ENCODE results near the gene TLCD2.
"Not testable (repeated sequence)": the region's sequence is repeated elsewhere in the genome, so short reads cannot be mapped to it uniquely, and the experiment has no call there.

TLCD2 gene

GRCh38 chr17:1716076-1716911, 6.1 kb upstream of the TLCD2 start:
- DNase-seq (ENCODE audit: low read depth): peak; percentile 100

- no peak for DNase-seq (ENCODE audit: low read depth)
Observed at GRCh38 chr17:1715803-1716075, 5.6 kb upstream of the TLCD2 start.

- peak; percentile 36 for DNase-seq (ENCODE audit: low read depth)
Observed at GRCh38 chr17:1714980-1715802, 5.0 kb upstream of the TLCD2 start.

DNA sequence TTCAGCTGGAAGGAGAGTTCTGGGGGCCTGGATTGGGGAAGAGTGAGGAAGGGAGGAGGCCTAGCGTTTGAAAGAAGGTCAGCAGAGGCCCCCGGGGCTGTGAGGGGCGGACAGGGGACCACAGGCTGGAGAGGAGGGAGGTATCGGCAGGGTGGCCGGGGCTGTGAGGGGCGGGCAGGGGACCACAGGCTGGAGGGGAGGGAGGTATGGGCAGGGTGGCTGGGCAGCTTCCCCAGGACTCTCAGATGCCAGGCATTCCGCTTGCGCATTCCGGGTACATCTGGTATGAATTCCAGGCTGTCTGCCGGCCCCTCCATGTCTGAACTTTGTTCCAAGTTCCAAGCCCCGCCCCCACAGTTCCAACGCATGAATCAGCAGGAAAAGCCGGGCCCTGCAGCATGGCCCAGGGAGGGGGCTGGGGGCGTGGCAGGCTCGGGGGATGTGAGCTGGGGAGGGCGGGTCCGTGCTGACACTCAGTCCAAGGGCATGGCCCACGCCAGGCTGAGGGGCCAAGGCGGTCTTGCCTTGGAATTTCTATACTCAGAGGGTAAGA, 4.3 kb upstream of the TLCD2 start:
- DNase-seq (ENCODE audit: low read depth): no peak

DNA sequence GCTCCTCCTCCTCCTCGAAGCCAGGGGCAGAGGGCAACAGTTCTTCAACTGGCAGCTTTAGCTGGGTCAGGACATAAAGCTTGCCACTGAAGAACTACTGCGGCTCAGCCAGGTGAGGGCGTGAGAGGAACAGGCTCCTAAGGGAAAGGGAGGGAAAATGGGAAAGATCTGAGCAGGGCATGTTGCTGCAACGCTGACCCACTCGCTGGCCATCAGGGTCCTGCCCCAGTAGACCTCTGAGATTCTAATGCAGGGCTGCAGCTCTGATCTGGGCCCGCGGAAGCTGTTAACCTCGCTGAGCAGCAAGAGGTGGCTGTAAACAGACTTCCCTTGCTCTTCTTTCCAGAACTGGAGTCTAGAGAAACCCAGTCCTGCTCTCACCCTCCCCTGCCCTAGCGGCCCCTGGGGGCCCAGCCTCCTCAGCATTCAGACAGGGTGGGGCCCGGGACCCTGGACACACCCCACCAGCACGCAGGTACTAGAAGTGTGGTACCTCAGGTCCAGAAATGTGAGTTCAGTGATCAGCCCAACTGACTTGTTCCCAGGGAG, 3.8 kb upstream of the TLCD2 start:
- DNase-seq (ENCODE audit: low read depth): no peak

DNA sequence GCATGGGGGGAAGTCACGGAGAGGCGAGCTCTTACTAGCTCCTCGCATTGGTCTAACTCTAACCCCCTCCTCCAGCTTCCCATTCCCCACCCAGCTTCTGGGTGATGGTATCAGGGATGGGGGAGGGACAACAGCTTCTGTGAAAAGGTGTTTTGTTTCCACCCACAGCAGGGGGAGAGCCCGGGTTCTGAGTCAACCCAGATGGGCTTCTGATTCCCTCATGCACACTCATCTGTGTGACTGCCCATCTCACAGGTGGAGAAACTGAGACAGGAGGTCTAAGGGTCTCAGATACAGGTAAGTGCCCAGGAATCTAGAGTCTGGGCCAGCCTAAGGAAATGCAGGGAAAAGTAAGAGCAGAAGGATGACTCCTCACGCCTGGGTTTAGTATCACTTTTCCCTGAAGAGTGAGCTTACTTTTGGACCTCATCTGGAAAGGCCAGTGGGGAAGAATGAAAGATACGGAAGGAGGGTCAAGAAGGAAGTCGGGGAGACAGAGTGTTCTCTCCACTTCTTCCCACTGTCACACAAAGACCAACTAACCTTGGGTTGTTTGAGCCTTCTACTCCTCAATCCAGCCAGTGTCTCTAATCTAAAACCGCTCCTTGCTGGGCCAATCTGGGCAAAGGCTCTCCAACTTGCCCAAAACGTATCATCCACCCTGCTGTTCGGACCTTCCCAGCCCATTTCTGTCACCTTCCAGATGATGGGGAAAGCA, 3.1 kb upstream of the TLCD2 start:
- no peak for DNase-seq (ENCODE audit: low read depth)

GRCh38 chr17:1712271-1712670, 2.1 kb upstream of the TLCD2 start:
- DNase-seq (ENCODE audit: low read depth): no peak

- no peak for DNase-seq (ENCODE audit: low read depth)
Observed at GRCh38 chr17:1711804-1712203, 1.6 kb upstream of the TLCD2 start.

GRCh38 chr17:1710807-1711553, 803 bp upstream of the TLCD2 start:
- DNase-seq (ENCODE audit: low read depth): no peak

GRCh38 chr17:1709403-1709951, 700 bp downstream of the TLCD2 start:
- DNase-seq (ENCODE audit: low read depth): no peak

- DNase-seq (ENCODE audit: low read depth): not testable (repeated sequence)
Observed at GRCh38 chr17:1708791-1709346, 1.3 kb downstream of the TLCD2 start.

DNA sequence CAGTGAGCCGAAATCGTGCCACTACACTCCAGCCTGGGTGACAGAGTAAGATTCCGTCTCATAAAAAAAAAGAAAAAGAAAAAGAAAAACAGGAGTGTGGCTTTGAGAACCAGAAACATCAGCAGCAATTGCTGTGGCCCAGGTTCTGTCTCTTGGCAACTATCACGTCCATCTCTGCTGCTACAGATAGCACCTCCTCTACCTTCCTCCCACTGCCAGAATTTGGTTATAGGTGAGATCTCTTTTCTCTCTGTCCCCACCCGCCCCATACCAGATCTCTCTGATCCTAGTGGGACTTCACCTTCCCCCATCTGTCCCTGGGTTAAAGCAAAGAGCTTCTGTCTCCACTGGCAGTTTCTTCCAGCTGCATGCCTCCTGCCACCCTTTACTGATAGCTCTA, 3.1 kb downstream of the TLCD2 start:
- DNase-seq (ENCODE audit: low read depth): no peak

GRCh38 chr17:1705004-1705403, 5.2 kb downstream of the TLCD2 start:
- DNase-seq (ENCODE audit: low read depth): no peak

DNA sequence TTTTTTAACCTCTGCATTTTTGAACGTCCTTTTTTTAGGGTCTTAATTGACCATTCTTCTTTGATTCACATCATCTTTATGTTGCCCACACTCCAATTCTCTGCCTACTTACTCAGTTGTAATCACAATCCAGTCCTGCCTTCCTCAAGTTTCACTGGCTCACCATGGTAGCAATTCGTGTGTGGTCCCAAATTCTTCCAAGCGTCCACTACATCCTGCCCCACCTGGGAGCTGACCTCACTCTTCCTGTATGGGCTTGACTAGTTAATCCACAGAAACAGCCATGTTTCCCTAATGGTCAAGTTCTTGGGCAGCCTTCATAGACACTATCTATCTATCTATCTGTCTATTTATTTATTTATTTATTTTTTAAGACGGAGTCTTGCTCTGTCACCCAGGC, 7.1 kb downstream of the TLCD2 start:
- DNase-seq (ENCODE audit: low read depth): no peak

DNA sequence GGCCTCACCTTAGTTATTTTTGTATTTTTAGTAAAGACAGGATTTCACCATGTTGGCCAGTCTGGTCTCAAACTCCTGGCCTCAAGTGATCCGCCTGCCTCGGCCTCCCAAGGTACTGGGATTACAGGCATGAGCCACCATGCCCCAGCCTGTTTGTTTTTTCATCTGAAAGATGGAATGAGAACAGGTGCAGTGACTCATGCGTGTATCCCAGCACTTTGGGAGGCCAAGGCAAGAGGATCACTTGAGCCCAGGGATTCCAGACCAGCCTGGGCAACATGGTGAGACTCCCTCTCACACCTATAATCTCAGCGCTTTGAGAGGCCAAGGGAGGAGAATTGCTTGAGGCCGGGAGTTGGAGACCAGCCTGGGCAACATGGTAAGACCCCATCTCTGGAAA, 10.3 kb downstream of the TLCD2 start:
- not testable (repeated sequence) for DNase-seq (ENCODE audit: low read depth)

DNA sequence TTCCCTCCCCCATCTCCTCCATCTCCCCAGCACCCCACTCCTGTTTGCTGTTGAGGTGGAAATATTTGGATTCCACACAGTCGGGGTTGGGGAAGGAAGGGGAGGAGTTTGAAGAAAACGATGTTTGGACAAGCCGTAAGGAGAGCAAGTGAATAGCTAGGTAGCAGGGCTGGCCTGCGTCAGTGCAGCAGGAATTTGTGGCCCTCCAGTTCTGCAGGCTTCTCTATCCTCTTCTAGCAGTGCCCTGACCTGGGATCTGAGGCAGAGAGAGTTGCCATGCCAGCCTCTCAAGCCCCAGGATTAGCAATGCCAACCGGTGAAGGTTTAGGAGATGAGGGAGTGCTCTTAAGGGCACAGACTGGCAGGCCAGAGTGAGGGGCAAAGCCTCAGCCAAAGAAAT, 12.5 kb downstream of the TLCD2 start:
- DNase-seq (ENCODE audit: low read depth): no peak

DNA sequence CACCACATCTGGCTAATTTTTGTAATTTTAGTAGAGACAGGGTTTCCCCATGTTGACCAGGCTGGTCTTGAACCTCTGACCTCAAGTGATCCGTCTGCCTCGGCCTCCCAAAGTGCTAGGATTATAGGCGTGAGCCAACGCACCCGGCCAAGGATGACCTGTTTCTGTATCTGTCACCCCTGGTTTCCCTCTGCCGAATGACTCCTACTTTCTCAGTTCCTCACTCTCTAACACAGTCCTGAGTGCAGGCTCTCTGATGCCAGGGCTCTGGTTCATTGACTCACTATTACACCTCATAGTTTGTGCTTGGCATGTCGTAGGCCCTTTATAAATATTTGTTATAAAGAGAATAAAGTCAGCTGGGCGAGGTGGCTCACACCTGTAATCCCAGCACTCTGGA, 14.8 kb downstream of the TLCD2 start:
- DNase-seq (ENCODE audit: low read depth): no peak

- no peak for DNase-seq (ENCODE audit: low read depth)
Observed at GRCh38 chr17:1693339-1693738, 16.8 kb downstream of the TLCD2 start.

DNA sequence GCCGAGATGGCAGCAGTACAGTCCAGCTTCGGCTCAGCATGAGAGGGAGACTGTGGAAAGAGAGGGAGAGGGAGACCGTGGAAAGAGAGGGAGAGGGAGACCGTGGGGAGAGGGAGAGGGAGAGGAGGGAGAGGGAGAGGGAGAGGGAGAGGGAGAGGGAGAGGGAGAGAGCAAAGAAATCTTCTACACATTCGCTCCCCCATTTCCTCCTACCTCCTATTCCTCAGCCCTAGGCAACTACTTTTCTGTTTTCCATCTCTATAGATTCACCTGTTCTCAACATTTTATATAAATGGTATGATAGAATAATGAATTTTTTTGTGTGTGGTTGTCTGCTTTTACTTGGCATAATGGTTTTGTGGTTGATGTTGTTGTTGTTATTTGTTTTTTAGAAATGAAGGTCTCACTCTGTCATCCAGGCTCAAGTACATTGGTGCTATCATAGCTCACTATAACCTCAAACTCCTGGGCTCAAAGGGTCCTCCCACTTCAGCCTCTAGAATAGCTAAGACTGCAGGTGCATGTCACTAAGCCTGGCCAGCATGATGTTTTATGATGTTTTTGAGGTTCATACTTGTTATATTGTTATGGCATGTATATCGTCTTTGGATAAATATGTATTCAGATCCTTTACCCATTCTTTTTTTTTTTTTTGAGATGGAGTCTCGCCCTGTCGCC, 19.5 kb downstream of the TLCD2 start:
- DNase-seq (ENCODE audit: low read depth): no peak

DNA sequence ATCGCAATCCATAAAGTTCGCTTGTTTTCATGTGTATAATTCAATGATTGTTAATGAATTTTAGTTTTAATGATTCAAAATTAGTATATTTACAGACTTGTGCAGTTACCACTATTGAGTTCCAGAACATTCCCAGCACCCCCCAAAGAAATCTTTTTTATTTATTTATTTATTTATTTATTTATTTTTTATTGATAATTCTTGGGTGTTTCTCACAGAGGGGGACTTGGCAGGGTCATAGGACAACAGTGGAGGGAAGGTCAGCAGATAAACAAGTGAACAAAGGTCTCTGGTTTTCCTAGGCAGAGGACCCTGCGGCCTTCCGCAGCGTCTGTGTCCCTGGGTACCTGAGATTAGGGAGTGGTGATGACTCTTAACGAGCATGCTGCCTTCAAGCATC, 21.8 kb downstream of the TLCD2 start:
- not testable (repeated sequence) for DNase-seq (ENCODE audit: low read depth)
